Fibroblast of lung (primary cell): Measurements from ENCODE around the gene FKBP10. TPM values are rescaled to one million over a fixed set of nuclear protein-coding genes. Genes with fewer than 3 reads are reported as not detected.

Experiments
- DNase-seq, 2 donors: peaks; one replicate each; pipeline versions ENCODE4 v3.0.0 to v3.0.0-alpha.2; 2010; ENCODE audit warnings: low read depth in 2 of 2
- H2AFZ ChIP-seq: 2 replicates; pipeline ENCODE4 v1.5.1; 2012; ENCODE audit warnings: low read length, control low read depth, inconsistent platforms
- H3K27ac ChIP-seq: 2 replicates; pipeline ENCODE4 v1.5.1; 2011; ENCODE audit warnings: low read length, control low read depth; ENCODE audit not compliant: insufficient read depth
- H3K27me3 ChIP-seq: 2 replicates; pipeline ENCODE4 v1.5.1; 2011; ENCODE audit warnings: mild to moderate bottlenecking, low read length; ENCODE audit not compliant: control insufficient read depth, insufficient read depth
- H3K36me3 ChIP-seq: 2 replicates; pipeline ENCODE4 v1.5.1; 2011; ENCODE audit warnings: low read length; ENCODE audit not compliant: control insufficient read depth, insufficient read depth
- H3K4me1 ChIP-seq: 2 replicates; pipeline ENCODE4 v1.5.1; 2011; ENCODE audit warnings: low read length; ENCODE audit not compliant: control insufficient read depth, insufficient read depth; ENCODE audit errors: extremely low read depth
- H3K4me2 ChIP-seq: 2 replicates; pipeline ENCODE4 v1.5.1; 2011; ENCODE audit warnings: low read length, control low read depth; ENCODE audit not compliant: insufficient read depth; ENCODE audit errors: extremely low read depth
- H3K4me3 ChIP-seq, 4 experiments: fragments of 200-600 bp in 1 of 4; sonication (generic) in 1 of 4; replicated peaks in 1 of 4; 2 replicates each; pipeline ENCODE4 v1.5.1; 2011 to 2016; ENCODE audit warnings: low read length in 4 of 4, low read depth in 3 of 4, mild to moderate bottlenecking in 3 of 4, control low read depth in 2 of 4, inconsistent platforms in 1 of 4, mixed read lengths in 1 of 4; ENCODE audit not compliant: insufficient read depth in 1 of 4; ENCODE audit errors: control extremely low read depth in 1 of 4
- H3K79me2 ChIP-seq: 2 replicates; pipeline ENCODE4 v1.5.1; 2012; ENCODE audit warnings: mild to moderate bottlenecking, low read length, inconsistent platforms; ENCODE audit not compliant: control insufficient read depth, insufficient read depth
- H3K9ac ChIP-seq: 2 replicates; pipeline ENCODE4 v1.5.1; 2011; ENCODE audit warnings: mild to moderate bottlenecking, low read length, control low read depth; ENCODE audit not compliant: insufficient read depth
- H3K9me3 ChIP-seq: 2 replicates; pipeline ENCODE4 v1.5.1; 2012; ENCODE audit warnings: low read depth, low read length; ENCODE audit not compliant: control insufficient read depth, insufficient read depth
- H4K20me1 ChIP-seq: 2 replicates; pipeline ENCODE4 v1.5.1; 2011; ENCODE audit warnings: low read length; ENCODE audit not compliant: control insufficient read depth, insufficient read depth; ENCODE audit errors: extremely low read depth
- CTCF ChIP-seq, 2 donors: IDR thresholded peaks in 1 of 2; conservative IDR thresholded peaks in 1 of 2; 1 replicate in 1 of 2; 2 replicates in 1 of 2; pipeline ENCODE4 v1.5.1; 2011 to 2012; ENCODE audit warnings: low read length in 2 of 2, control low read depth in 1 of 2, inconsistent platforms in 1 of 2, low read depth in 1 of 2, mild to moderate bottlenecking in 1 of 2
- EZH2 ChIP-seq: IDR thresholded peaks from 2 replicates; pipeline ENCODE4 v1.5.1; 2012; ENCODE audit warnings: low read length, control low read depth, mild to moderate bottlenecking; ENCODE audit errors: missing control alignments
- polyA plus RNA-seq, 2 donors: library from polyadenylated mRNA; depleted of rRNA in 1 of 2; stranded (reverse) in 1 of 2; unstranded in 1 of 2; fragments of >200 nt; gene quantifications; 2 replicates each; pipeline ENCODE4 v1.2.1, GENCODE V29; 2011 to 2012; ENCODE audit warnings: missing spikeins in 1 of 2
- total RNA-seq: library from RNA; depleted of rRNA; stranded (reverse); fragments of >200 nt; gene quantifications from 2 replicates; pipeline ENCODE4 v1.2.1, GENCODE V29; 2014

Gene FKBP10
- total and polyA plus RNA-seq, 2 donors (not counting 1 experiment from before 2014, with no cell fraction given) = 182 to 242 TPM

GRCh38 chr17:41772586-41773189 lies 40.1 kb upstream of the FKBP10 start:
- H3K79me2 ChIP-seq = no peaks in the 10 kb centered on the region

GRCh38 chr17:41773190-41773588 lies 39.6 kb upstream of the FKBP10 start:
- no peak overlapping the region for H3K4me3 ChIP-seq
- TF ChIP-seq EZH2 = no peak
- TF ChIP-seq CTCF (conservative IDR thresholded peaks at IDR 0.05 in 1 of 2, IDR thresholded peaks at IDR 0.05 in 1 of 2; ENCODE audit: low read depth in 1 of 2, low read length in 2 of 2) = no peak
- H3K4me2 ChIP-seq = peak overlapping the region; percentile 44
- H3K27ac ChIP-seq = no peak overlapping the region
- peaks cover 18% of the 10 kb centered on the region for H3K4me1 ChIP-seq
- DNase-seq = peak; percentile 89 to 92
- no peak overlapping the region for H2AFZ ChIP-seq
- no peaks in the 10 kb centered on the region for H4K20me1 ChIP-seq
- no peaks in the 10 kb centered on the region for H3K36me3 ChIP-seq
- H3K9me3 ChIP-seq = no peaks in the 10 kb centered on the region
- H3K27me3 ChIP-seq = no peaks in the 10 kb centered on the region
- no peaks in the 10 kb centered on the region for H3K79me2 ChIP-seq
- H3K9ac ChIP-seq = no peak overlapping the region

More at GRCh38 chr17:41772586-41773189, 40.1 kb upstream of the FKBP10 start:
- Histone ChIP-seq H4K20me1 (no peaks in the 10 kb centered on the region), H3K4me1 (peaks cover 13% of the 10 kb centered on the region), H3K27ac (no peak overlapping the region), H3K4me3 (no peak overlapping the region), H3K36me3 (no peaks in the 10 kb centered on the region), H3K4me2 (peak overlapping the region; percentile 44), H3K27me3 (no peaks in the 10 kb centered on the region), H2AFZ (no peak overlapping the region), H3K9me3 (no peaks in the 10 kb centered on the region), H3K9ac (no peak overlapping the region)
- TF ChIP-seq EZH2 = no peak
- TF ChIP-seq CTCF (conservative IDR thresholded peaks at IDR 0.05 in 1 of 2, IDR thresholded peaks at IDR 0.05 in 1 of 2; ENCODE audit: low read depth in 1 of 2, low read length in 2 of 2) = no peak
- DNase-seq = no peak

- H3K4me2 ChIP-seq = no peak overlapping the region
- peak in 1 of 2 donors; percentile 50 for DNase-seq
These were observed 39.0 kb upstream of the FKBP10 start for GRCh38 chr17:41773731-41774193.

More at GRCh38 chr17:41773731-41774193, 39.0 kb upstream of the FKBP10 start:
- Histone ChIP-seq H3K4me3 (no peak overlapping the region), H3K79me2 (no peaks in the 10 kb centered on the region), H3K27ac (no peak overlapping the region), H3K9ac (no peak overlapping the region), H4K20me1 (no peaks in the 10 kb centered on the region), H3K27me3 (no peaks in the 10 kb centered on the region), H3K4me1 (peaks cover 19% of the 10 kb centered on the region), H3K9me3 (no peaks in the 10 kb centered on the region), H2AFZ (no peak overlapping the region), H3K36me3 (no peaks in the 10 kb centered on the region)
- no peak for TF ChIP-seq CTCF (conservative IDR thresholded peaks at IDR 0.05 in 1 of 2, IDR thresholded peaks at IDR 0.05 in 1 of 2; ENCODE audit: low read depth in 1 of 2, low read length in 2 of 2)
- no peak for TF ChIP-seq EZH2
